Measurements from ENCODE around the gene FOXP1.

FOXP1 gene

GRCh38 chr3:71308836-71309235, 274.7 kb downstream of the FOXP1 start:
- no peak for ATAC-seq

GRCh38 chr3:71307991-71308697, 275.4 kb downstream of the FOXP1 start:
- no peak for ATAC-seq
- no peak for TF ChIP-seq ARNTL (CRISPR knock-in tag; IDR thresholded peaks at IDR 0.05; ENCODE audit: borderline replicate concordance, low read depth)
- no peak for TF ChIP-seq CSRNP3 (CRISPR knock-in tag; IDR thresholded peaks at IDR 0.05)
- TF ChIP-seq ISL1 (CRISPR knock-in tag; IDR thresholded peaks at IDR 0.05): no peak

More at GRCh38 chr3:71308836-71309235, 274.7 kb downstream of the FOXP1 start:
- TF ChIP-seq ZNF8 (CRISPR knock-in tag; IDR thresholded peaks at IDR 0.05) (no peak), CREB5 (CRISPR knock-in tag; IDR thresholded peaks at IDR 0.05; ENCODE audit: low read depth) (no peak), ZFP3 (CRISPR knock-in tag; IDR thresholded peaks at IDR 0.05) (no peak), TCF4 (CRISPR knock-in tag; IDR thresholded peaks at IDR 0.05; ENCODE audit: borderline replicate concordance) (no peak), OSR1 (CRISPR knock-in tag; IDR thresholded peaks at IDR 0.05) (no peak), ZC3H10 (CRISPR knock-in tag; IDR thresholded peaks at IDR 0.05) (no peak), ISL1 (CRISPR knock-in tag; IDR thresholded peaks at IDR 0.05) (no peak), SNAI2 (CRISPR knock-in tag; IDR thresholded peaks at IDR 0.05) (no peak), CSDC2 (CRISPR knock-in tag; IDR thresholded peaks at IDR 0.05) (no peak), TSHZ2 (CRISPR knock-in tag; IDR thresholded peaks at IDR 0.05) (no peak), POU6F1 (CRISPR knock-in tag; IDR thresholded peaks at IDR 0.05; ENCODE audit: borderline replicate concordance, low read depth) (no peak)

- TF ChIP-seq POU6F1 (CRISPR knock-in tag; IDR thresholded peaks at IDR 0.05; ENCODE audit: borderline replicate concordance, low read depth) (no peak), ISL1 (CRISPR knock-in tag; IDR thresholded peaks at IDR 0.05) (peak; percentile 64)
- ATAC-seq: peak; percentile 85
These were observed 278.0 kb downstream of the FOXP1 start for GRCh38 chr3:71305231-71306206.

GRCh38 chr3:71304684-71305083, 278.8 kb downstream of the FOXP1 start:
- peak; percentile 47 for ATAC-seq
- TF ChIP-seq ZFP30 (CRISPR knock-in tag; IDR thresholded peaks at IDR 0.05) (no peak), ZFP3 (CRISPR knock-in tag; IDR thresholded peaks at IDR 0.05) (no peak), CSDC2 (CRISPR knock-in tag; IDR thresholded peaks at IDR 0.05) (no peak), SNAI2 (CRISPR knock-in tag; IDR thresholded peaks at IDR 0.05) (no peak), OSR1 (CRISPR knock-in tag; IDR thresholded peaks at IDR 0.05) (no peak), PATZ1 (CRISPR knock-in tag; IDR thresholded peaks at IDR 0.05; ENCODE audit: borderline replicate concordance) (no peak), TSHZ2 (CRISPR knock-in tag; IDR thresholded peaks at IDR 0.05) (no peak), ISL1 (CRISPR knock-in tag; IDR thresholded peaks at IDR 0.05) (no peak), RARB (CRISPR knock-in tag; IDR thresholded peaks at IDR 0.05) (no peak), GLIS3 (CRISPR knock-in tag; IDR thresholded peaks at IDR 0.05) (no peak)

Data from SK-N-SH treated with all-trans-retinoic acid at 6 μM for 48 hours (cell line).